Measurements from ENCODE around the gene EIF3I.
A peak's percentile ranks its signal among the peaks of the same experiment; 100 is the strongest.
"Not testable (repeated sequence)": the region's sequence is repeated elsewhere in the genome, so short reads cannot be mapped to it uniquely, and the experiment has no call there.

EIF3I gene

DNA sequence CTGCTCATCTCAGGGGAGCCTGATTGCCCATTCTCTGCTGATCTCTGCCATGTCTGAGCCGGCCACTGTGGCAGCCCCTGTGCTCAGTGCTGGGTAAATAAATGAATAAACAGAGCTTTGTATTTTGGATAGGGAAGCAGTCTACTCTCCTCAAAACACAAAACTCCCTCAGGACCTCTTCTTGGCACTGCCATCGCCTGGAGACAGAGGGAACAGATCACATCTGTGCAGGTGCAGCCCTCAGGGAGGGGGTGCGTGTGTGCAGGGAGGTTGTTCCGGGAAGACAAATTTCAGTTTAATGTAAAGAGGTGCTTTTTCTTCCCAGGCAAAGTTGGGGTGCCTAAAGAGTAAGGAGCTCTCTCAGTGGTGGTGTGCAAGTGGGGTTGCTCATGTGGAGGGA is 17.1 kb downstream of the EIF3I start:
- no peak for DNase-seq

DNA sequence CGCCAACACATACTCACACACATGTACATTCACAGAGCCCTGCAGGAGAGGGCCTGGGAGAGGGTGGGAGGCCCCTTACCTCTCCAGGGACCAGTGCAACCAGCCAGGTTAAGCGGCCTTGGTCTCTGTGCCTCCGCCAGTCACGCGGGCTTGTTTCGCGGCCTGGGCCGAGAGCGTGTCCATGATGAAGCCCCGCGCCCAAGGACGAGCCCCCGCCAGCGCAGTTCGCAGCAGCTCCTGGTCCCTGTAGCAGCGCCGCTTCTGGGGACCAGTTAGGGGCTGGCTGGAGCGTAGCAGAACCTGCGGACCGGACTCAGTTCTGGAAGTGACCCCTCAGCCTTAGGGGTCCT is 17.6 kb downstream of the EIF3I start:
- no peak for DNase-seq

DNA sequence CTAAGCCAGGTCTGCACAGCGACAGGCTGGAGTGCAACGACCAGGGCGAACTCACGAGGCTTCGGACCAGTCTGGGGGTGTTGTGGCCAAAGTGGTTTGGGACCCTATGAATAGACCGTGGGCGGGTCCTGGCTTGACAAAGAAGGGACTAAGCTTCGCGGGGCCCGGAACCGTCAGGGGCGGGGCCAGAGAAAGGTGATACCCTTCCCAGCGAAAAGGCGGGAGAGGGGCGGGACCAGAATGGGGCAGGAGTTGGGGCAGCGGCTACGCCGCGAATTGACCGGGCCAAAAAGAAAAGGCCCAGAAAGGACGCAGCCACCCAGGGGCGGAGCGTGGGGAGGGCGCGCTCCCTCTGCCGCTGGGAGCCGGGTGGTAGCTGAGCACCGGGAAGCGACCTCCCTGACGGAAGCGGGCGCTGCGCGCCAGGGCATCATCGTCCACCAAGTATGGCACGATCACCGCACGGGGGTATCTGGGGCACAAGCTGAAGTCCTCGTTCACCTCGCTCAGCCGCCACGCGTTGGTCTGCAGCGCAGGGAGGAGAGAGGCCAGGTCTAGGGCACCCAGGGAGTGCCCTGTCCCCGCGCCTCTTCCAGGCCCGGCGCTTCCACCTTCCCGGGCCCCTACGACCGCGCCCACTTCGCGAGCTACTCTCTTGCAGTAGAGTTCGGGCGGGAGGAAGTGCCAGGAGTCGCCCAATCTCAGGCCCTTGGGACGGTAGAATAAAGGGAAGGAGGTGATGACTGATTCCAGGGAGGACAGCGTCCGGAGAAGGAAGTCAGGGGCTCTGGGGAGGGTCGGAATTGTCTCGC is 18.1 kb downstream of the EIF3I start:
- peak; percentile 64 to 73 for DNase-seq

DNA sequence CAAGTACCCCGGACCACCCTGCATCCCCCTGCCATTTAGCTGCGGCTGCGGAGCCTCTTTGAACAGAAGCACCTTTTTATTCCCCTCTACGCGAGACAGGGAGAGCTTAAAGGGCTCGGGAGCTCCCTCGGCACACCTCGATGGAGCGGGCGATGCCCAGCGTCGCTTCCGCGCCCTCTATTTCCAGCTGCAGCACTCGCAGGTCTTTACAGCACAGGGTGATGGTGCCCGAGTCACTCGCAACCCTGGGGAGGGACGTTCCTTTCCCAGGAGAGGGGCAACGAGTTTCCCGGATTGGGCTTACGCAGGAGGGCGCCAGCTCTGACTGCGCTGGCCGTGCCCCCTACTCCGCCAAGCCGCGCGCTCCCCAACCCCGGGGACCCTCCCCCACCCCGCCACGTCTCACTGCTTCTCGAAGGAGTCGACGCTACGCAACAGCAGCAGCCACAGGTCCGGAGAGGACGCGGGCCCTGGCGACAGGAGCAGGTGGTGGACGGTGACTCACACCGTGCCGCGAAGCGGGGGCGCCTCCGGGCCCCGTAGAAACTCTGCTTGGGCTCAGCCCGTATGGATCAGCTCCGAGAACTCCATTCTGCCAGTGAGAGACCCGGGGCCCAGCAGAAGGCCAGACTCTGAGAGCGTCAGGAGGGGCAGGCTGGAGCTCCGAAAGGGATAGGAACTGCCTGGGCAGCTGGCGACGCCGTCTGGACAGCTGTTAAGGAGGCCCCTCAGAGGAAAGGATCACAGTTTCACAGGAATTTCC is 19.0 kb downstream of the EIF3I start:
- peak; percentile 65 to 67 for DNase-seq

DNA sequence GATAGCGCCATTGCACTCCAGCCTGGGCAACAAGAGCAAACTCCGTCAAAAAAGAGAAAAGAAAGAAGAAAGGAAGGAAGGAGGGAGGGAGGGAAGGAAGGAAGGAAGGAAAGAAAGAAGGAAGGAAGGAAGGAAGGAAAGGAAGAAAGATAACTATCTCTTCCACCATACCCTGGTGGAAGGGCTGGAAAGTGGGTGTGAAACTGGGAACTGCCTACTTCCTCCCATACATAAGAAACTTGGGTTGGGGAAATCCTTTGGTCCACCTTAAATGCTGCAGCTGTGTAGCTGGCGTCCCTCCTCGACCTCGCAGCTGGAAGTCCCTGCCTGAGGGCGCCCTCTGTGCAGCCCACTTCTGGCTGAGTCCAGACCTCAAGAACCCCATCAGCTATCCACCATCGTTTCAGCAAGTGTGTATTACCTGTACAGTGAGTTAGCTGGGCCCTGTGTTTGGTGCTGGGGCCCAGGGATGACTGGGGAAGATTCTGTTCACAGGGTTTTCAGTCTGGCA is 20.2 kb downstream of the EIF3I start:
- DNase-seq, result no peak

DNA sequence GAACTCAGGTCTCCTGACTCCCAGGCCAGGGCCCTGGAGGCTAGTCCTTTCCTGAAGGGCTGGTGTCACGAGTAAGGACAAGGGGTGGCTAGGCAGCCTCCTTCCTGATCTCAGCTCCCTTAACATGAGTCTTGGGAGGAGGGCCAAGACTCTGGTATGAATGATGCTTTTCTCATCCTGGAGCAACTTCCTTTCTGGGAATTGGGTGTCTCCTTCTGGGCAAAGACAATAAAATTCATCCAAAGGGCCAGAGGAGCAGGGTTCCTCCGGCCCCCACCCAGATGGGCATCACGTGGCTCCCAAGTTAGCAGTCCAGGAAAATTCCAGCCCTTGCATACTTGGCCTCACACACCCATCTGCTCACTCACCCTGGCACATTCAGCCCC is 24.7 kb downstream of the EIF3I start, which contains the start of gene FAM167B:
Gene FAM167B, plus strand, starts transcription at position 335 of the 386 bp plus-strand sequence. CDS start 200 bp downstream, outside the sequence.
- no peak for DNase-seq

DNA sequence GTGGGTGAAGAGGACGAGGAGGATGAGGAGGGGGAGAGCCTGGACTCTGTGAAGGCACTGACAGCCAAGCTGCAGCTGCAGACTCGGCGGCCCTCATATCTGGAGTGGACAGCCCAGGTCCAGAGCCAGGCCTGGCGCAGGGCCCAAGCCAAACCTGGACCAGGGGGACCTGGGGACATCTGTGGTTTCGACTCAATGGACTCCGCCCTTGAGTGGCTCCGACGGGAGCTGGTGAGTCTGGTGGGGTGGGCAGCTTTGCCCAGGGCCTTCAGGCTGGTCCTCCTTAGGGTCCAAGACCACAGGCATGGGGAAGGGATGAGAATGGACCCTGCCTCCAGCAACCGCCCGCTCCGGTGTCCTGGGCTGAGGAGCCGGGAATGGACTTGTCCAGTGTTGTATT is 25.2 kb downstream of the EIF3I start:
- no peak for DNase-seq

DNA sequence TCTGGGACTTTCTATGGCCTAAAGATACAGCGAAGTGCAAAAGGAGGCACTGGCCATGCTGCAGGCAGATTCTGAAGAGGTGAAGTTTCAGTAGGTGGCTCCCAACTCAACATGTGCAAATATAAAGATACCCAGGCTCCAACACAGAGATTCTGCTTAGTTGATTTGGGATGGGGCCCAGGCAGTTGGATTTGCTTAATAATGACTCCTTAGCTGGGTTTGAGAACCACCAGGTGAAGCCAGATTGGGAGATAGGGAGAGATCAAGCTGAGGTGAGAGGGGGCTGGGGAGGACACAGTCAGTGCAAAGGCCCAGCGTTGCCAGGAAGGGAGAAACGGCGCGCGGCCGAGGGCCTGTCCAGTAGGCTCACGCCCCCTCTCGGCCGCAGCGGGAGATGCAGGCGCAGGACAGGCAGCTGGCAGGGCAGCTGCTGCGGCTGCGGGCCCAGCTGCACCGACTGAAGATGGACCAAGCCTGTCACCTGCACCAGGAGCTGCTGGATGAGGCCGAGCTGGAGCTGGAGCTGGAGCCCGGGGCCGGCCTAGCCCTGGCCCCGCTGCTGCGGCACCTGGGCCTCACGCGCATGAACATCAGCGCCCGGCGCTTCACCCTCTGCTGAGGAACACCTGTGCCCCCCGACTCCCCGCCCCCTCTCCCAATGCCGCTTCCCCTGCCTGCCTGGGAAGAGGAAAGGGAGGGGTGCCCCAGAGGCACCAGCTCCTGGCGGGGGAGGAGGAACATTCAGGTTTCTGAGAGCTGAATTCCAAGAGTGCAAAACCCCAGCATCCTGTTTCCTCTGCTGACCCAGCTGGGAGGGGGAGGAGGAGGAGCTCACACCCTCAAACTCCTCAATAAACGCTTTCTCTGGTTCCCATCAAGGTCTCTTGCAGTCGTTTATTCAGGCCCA is 26.0 kb downstream of the EIF3I start:
- peak; percentile 90 to 92 for DNase-seq

DNA sequence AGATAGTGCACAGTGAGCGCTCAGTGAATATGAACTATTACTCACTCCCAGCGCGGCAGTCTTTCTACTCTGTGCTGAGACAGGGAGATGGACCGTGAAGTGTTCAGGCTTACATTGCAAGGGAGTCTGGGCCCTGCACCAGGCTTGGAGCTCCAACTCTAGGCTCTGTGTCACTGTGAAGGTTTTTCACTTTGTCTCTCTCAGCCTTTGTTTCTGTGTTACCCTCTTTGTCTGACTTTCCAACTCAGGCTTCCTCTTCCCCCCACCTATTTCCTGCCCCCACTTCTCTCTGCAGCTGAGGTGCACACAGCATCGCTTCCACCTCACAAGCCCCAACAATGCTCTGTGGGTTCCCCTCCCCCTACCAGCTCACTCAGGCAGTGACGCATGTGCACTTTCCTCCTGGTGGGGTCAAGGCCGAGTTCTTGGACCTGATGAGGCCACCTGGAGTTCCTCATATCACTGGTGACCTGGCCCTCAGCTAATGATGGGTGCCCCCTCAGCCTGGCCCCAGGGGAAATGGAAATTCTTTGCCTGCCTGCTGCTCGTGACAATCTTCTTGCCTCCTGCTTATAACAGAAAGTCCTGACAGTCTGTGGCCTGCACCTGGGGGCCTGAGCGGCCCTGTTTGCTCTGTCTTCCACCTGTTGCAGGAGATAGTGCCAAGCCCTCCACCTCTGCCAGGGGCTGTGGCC is 27.8 kb downstream of the EIF3I start:
- DNase-seq, result peak; percentile 85 to 86

DNA sequence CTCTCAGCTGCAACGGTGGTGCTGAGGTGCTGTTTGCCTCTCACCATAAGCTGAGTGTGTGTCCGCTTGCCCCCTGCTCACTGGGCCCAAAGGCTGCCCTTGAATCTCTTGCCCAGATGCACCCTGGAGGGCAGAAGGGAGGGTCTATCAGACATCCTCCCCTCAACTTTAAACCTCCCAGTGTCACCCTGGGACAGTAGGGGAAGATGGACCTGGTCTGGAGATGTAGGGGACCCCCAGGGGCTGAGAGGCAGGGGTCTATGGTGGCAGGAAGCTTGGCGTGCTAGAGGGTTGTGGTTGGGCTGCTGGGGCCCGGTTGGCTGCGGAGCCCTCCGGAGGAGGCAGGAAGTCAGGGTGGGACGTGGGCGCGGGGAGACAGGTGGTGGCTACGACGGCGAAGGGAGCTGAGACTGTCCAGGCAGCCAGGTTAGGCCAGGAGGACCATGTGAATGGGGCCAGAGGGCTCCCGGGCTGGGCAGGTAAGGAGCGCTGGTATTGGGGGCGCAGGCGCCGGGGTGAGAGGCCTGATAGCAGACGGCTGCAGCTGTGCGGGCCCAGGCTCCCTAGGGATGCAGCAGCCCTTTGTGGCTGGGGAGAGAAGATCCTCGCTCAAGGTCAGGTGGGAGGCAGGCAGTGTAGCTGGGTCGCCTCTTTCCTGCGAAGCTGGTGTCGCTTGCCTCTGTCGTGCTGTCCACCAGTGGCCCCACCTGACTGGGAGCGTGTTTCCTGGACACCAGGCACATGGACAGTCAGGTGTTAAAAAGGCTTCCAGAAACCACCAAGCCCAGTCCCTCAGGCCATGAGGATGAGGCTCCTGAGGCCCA is 28.9 kb downstream of the EIF3I start, which contains the start of gene LCK:
Gene LCK, plus strand, starts transcription at position 373 of the 824 bp plus-strand sequence. CDS start 23,065 bp downstream, outside the sequence.
- DNase-seq, result peak; percentile 84 to 87

DNA sequence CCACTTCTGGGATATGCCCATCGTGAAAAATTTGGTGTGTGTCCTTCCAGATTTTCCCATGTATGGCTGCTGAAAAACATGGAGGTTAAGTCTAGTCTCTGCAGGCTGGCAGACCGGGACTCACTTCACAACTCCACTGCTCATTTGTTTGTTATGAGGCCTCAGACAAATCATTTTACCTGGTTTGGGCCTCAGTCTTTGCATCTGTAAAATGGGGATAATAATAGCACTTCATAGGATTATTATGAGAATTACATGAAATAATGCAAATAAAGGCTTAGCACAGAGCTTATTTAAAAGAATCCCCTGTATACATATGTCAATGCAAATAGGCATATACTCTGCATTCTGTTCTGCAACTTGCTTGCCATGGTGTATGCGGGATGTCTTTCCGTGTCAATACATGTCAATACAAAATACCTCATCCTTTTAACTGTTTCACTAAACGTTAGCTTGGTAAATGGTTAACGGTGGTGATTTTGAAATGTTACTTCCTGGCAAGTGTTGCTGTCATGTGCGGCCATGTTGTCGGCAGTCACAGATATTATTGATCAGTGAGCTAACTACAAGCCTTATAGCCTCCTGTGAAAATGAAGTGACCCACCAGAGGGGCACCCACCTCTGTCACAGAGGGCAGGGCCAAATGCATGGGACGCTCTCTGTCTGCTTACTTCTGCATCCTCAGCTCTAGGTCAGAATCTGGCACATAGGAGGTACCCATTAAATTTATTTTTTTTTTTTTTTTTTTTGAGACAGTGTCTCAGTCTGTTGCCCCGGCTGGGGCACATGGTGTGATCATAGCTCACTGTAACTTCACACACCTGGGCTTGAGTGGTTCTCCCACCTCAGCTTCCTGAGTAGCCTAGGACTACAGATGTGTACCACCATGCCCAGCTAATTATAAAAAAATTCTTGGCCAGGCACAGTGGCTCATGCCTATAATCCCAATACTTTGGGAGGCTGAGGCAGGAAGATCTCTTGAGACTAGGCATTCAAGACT is 33.2 kb downstream of the EIF3I start:
- peak in 1 of 2 experiments; percentile 55 for DNase-seq

DNA sequence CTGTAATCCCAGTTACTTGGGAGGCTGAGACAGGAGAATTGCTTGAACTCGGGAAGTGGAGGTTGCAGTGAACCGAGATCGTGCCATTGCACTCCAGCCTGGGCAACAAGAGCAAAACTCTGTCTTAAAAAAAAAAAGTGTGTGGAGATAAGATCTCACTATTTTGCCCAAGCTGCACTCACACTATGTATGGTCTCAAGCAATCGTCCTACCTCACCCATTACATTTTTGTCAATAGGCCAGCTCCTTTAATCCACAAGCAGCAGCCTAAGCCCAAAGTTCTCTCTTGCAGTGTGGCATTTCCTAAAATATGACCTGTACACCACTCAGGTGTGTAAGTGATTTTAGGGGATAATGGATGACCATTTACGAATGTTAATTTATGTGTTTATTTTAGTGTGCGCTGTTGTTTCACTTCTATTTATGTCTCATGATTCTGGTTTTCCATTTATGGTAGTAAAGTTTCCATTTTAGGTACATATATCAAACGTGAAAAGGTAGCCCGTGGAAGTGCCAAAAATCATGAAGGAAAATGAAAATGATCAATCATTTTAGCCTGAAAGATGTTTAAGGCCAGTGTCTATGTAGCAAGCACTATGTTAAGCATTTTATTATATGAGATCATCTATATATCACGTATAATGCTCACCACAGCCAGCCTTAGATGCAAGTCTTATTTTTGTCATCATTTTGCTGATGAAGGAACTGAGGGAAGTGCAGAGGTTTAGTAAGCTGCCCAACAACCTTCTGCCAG is 34.4 kb downstream of the EIF3I start:
- DNase-seq, result no peak

DNA sequence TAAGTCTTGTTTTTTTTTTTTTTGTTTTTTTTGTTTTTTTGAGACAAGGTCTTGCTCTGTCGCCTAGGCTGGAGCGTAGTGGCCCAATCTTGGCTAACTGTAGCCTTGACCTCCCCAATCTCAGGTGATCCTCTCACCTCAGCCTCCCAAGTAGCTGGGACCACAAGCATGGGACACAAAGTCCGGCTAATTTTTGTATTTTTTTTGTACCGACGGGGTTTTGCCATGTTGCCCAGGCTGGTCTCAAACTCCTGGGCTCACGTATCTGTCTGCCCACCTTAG is 35.0 kb downstream of the EIF3I start:
- DNase-seq, result no peak

DNA sequence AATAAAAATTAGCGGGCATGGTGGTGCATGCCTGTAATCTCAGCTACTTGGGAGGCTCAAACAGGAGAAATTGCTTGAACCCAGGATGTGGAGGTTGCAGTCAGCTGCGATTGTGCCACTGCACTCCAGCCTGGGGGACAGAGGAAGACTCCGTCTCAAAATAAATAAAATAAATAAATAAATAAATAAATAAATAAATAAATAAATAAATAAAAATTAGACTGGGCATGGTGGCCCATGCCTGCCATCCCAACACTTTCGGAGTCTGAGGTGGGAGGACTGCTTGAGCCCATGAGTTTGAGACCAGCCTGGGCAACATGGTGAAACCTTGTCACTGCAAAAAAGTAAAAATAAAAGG is 41.0 kb downstream of the EIF3I start:
- not testable (repeated sequence) for DNase-seq

DNA sequence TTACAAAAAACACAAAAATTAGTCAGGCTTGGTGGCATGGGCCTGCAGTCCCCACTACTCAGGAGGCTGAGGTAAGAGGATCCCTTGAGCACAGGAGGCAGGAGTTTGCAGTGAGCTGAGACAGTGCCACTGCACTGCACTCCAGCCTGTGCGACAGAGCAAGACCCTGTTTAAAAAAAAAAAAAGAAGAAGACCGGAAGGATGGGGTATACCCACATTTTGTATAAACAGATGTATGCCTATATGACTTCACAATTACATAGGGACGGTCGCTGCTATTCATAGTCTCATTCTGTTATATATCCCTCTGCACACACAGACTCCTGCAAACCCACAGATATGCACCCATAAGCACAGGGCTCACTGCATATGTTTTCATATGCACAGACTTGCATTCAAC is 41.5 kb downstream of the EIF3I start:
- no peak for DNase-seq

DNA sequence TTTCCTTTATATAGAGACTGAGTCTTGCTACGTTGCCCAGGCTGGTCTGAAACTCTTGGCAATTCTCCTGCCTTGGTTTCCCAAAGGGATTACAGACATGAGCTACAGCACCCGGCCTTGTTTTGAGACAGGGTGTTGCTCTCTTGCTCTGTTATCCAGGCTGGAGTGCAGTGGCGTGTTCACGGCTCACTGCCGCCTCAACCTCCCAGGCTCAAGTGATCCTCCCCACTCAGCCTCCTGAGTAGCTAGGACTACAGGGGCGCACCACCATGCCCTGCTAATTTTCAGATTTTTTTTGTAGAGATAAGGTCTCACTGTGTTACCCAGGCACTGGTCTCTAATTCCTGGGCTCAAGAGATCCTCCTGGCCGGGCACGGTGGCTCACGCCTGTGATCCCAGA is 43.6 kb downstream of the EIF3I start:
- DNase-seq, result no peak

DNA sequence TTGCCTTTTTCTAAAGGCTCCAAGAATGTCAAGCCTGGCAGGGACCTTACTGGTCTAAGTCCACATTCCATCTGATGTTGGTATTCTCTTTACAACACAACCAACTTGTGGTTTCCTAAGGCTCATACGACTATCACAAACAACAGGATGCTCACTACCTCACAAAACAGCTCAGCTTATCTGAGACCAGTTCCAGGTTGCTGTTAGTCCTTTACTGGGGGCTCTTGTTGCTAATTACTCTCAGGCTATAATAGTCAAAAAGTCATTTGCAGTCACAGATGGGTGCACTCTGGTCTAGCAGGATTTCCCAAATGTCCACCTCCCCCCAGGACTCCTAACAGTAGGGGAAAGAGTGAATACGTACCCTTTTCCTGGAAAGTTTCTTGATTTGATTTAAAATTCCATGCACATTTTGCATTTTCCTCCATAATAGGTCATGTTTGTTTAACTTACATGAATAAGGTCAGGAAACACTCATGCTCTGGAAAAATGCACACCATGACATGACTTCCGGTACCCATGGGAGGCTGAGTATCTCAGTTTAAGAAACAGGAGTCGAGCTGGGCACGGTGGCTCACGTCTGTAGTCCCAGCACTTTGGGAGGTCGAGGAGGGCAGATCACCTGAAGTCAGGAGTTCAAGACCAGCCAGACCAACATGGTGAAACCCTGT is 44.8 kb downstream of the EIF3I start:
- no peak for DNase-seq

DNA sequence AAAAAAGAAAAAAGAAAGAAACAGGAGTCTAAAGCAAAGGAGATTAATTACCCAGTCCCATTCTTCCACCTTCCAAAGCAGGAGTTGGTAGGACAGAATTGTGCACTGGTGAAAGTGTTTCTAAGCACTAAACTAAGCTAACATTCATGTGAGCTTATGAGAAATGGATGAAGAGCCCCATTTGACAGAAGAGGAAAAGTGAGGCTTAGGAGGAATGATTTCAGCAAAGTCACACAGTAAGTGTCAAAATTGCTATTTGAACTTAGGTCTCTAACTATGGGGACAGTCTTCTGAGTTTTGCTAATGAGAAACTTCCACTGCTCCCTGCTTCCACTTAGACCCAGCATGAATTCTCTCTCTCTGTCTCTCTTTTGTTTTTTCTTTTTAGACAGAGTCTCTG is 47.5 kb downstream of the EIF3I start:
- no peak for DNase-seq
